Endothelial cell of umbilical vein (primary cell): Measurements from ENCODE around the gene CPNE8. TPM values are rescaled to one million over a fixed set of nuclear protein-coding genes. Genes with fewer than 3 reads are reported as not detected.

ENCODE experiments used
- BruUV-seq: library from RNA; stranded (reverse); fragments of 400-500 nt; replicated peaks from 2 replicates; lab custom pipeline; 2021; lab: Mats Ljungman, UMichigan
- CTCF ChIA-PET: fragments of 300-600, 350-600 bp; sonication (Branson Sonifier 250); formaldehyde crosslinking; loops from one replicate; lab custom pipeline; 2021; ENCODE audit warnings: antibody characterized with exemption, inconsistent platforms; lab: Charles Lee
- POLR2A ChIA-PET: fragments of 300-600, 350-600 bp; sonication (Branson Sonifier 250); formaldehyde crosslinking; loops from one replicate; lab custom pipeline; 2021; ENCODE audit warnings: antibody characterized with exemption, inconsistent platforms; lab: Charles Lee
- DNase-seq: peaks from one replicate; pipeline ENCODE4 v3.0.0-alpha.2; 2011; ENCODE audit warnings: low read depth, low spot score
- FAIRE-seq: peaks from 2 replicates; lab custom pipeline; 2011; peaks lifted over from hg19 to GRCh38; lab: Jason Lieb, UNC
- H2AFZ ChIP-seq: 2 replicates; pipeline ENCODE4 v1.6.0; 2012; ENCODE audit warnings: low read depth, low read length, control low read depth, inconsistent platforms
- H3K27ac ChIP-seq: 2 replicates; pipeline ENCODE4 v1.5.1; 2011; ENCODE audit warnings: low read depth, mild to moderate bottlenecking, control low read depth, low read length, moderate library complexity; ENCODE audit not compliant: insufficient read depth
- H3K27me3 ChIP-seq, 2 experiments: 2 replicates each; pipeline versions ENCODE4 v1.6.0 to v1.6.1; 2011; ENCODE audit warnings: low read length in 2 of 2, mixed read lengths in 1 of 2; ENCODE audit not compliant: control insufficient read depth in 2 of 2, insufficient read depth in 2 of 2
- H3K36me3 ChIP-seq, 2 experiments: 2 replicates in 1 of 2; 3 replicates in 1 of 2; pipeline ENCODE4 v1.5.1; 2011; ENCODE audit warnings: low read length in 2 of 2, mild to moderate bottlenecking in 1 of 2, moderate library complexity in 1 of 2; ENCODE audit not compliant: control insufficient read depth in 2 of 2, insufficient read depth in 2 of 2; ENCODE audit errors: extremely low read depth in 1 of 2
- H3K4me1 ChIP-seq: 3 replicates; pipeline ENCODE4 v1.5.1; 2011; ENCODE audit warnings: mild to moderate bottlenecking, low read length; ENCODE audit not compliant: control insufficient read depth, insufficient read depth; ENCODE audit errors: extremely low read depth
- H3K4me2 ChIP-seq: 2 replicates; pipeline ENCODE4 v1.6.1; 2011; ENCODE audit warnings: low read length, control low read depth, mixed read lengths; ENCODE audit not compliant: insufficient read depth
- H3K4me3 ChIP-seq, 3 experiments: fragments of 200-600 bp in 1 of 3; sonication (generic), shearing (Covaris generic) in 1 of 3; replicated peaks in 1 of 3; 2 replicates each; pipeline ENCODE4 v1.5.1; 2011 to 2016; ENCODE audit warnings: control low read depth in 3 of 3, low read length in 3 of 3, mild to moderate bottlenecking in 2 of 3, inconsistent platforms in 1 of 3, low read depth in 1 of 3, moderate library complexity in 1 of 3; ENCODE audit not compliant: insufficient read depth in 1 of 3
- H3K79me2 ChIP-seq: 2 replicates; pipeline ENCODE4 v1.6.0; 2012; ENCODE audit warnings: low read length, inconsistent platforms; ENCODE audit not compliant: control insufficient read depth, insufficient read depth
- H3K9ac ChIP-seq: replicated peaks from 2 replicates; pipeline ENCODE3; 2011; ENCODE audit warnings: low read length, control low read depth; ENCODE audit not compliant: insufficient read depth; ENCODE audit errors: extremely low read depth
- H3K9me1 ChIP-seq: replicated peaks from 3 replicates; pipeline ENCODE4 v1.6.0; 2011; ENCODE audit warnings: mild to moderate bottlenecking, low read length; ENCODE audit not compliant: control insufficient read depth, insufficient read depth; ENCODE audit errors: extremely low read depth
- H3K9me3 ChIP-seq: replicated peaks from 2 replicates; pipeline ENCODE4 v1.5.1; 2012; ENCODE audit warnings: low read length, inconsistent platforms; ENCODE audit not compliant: control insufficient read depth, insufficient read depth
- H4K20me1 ChIP-seq: replicated peaks from 2 replicates; pipeline ENCODE3; 2011; ENCODE audit warnings: mild to moderate bottlenecking, low read length; ENCODE audit not compliant: control insufficient read depth, insufficient read depth; ENCODE audit errors: extremely low read depth
- EZH2 ChIP-seq: IDR thresholded peaks from 2 replicates; pipeline ENCODE4 v1.6.1; 2012; ENCODE audit warnings: borderline replicate concordance, low read depth, mild to moderate bottlenecking, moderate library complexity, low read length, inconsistent platforms; ENCODE audit not compliant: severe bottlenecking
- FOS ChIP-seq: IDR thresholded peaks from 2 replicates; pipeline ENCODE4 v1.6.1; 2011; ENCODE audit warnings: mild to moderate bottlenecking, low read length, moderate library complexity, borderline replicate concordance; ENCODE audit not compliant: insufficient read depth
- GATA2 ChIP-seq: IDR thresholded peaks from 2 replicates; pipeline ENCODE4 v1.7.0; 2011; ENCODE audit warnings: low read depth, mild to moderate bottlenecking, moderate library complexity, mixed read lengths, low read length; ENCODE audit not compliant: insufficient read length, insufficient read depth
- JUN ChIP-seq: IDR thresholded peaks from 2 replicates; pipeline ENCODE4 v1.6.1; 2011; ENCODE audit warnings: borderline replicate concordance, low read depth; ENCODE audit not compliant: insufficient read length, insufficient read depth
- MYC ChIP-seq: IDR thresholded peaks from one replicate; pipeline ENCODE4 v1.6.1; 2011; ENCODE audit warnings: mild to moderate bottlenecking, low read depth, low read length
- POLR2A ChIP-seq: IDR thresholded peaks from 2 replicates; pipeline ENCODE4 v1.6.1; 2012; ENCODE audit warnings: low read depth, mild to moderate bottlenecking, control low read depth, low read length
- POLR2AphosphoS5 ChIP-seq: IDR thresholded peaks from 2 replicates; pipeline ENCODE4 v1.6.1; 2012; ENCODE audit warnings: low read depth, mild to moderate bottlenecking, control low read depth, low read length, moderate library complexity; ENCODE audit not compliant: insufficient read depth
- dilution Hi-C: fragments of 300-500 bp; cut with MboI; formaldehyde crosslinking; loops from one replicate; pipeline ENCODE4 v1.15.0; 2019; ENCODE audit warnings: low sequenced_read_pairs; ENCODE audit not compliant: extremely low pct_ligation_motif_present
- intact Hi-C: fragments of 100-400 bp; cut with micrococcal nuclease; formaldehyde crosslinking; loops from one replicate; pipeline ENCODE4 v1.10.0; 2022
- polyA plus RNA-seq, 4 experiments: library from polyadenylated mRNA; depleted of rRNA in 3 of 4; stranded (reverse) in 3 of 4; unstranded in 1 of 4; fragments of >200 nt; gene quantifications; 2 replicates each; pipeline versions ENCODE4 v1.2.1 to v1.2.3, GENCODE V29; 2011 to 2012; ENCODE audit warnings: missing spikeins in 1 of 4
- total RNA-seq: library from RNA; stranded (reverse); gene quantifications from 2 replicates; pipeline ENCODE4 v1.2.3, GENCODE V29; 2021
- TF ChIP-seq, protein P1 (sequence below), 2 donors: IDR thresholded peaks; 1 replicate in 1 of 2; 2 replicates in 1 of 2; pipeline ENCODE4 v1.5.1; 2011; ENCODE audit warnings: low read length in 2 of 2, mild to moderate bottlenecking in 2 of 2, moderate library complexity in 2 of 2, control low read depth in 1 of 2, inconsistent platforms in 1 of 2, low read depth in 1 of 2; ENCODE audit not compliant: insufficient read depth in 1 of 2; ENCODE audit errors: extremely low read depth in 1 of 2
- TF ChIP-seq, protein P2 (sequence below): IDR thresholded peaks from 2 replicates; pipeline ENCODE4 v1.6.1; 2011; ENCODE audit not compliant: insufficient read depth, insufficient read length

The CPNE8 gene
- total and polyA plus RNA-seq, 2 donors (not counting 3 experiments of a cell fraction or from before 2014, with no cell fraction given), result 4.4 to 13.7 TPM

DNA sequence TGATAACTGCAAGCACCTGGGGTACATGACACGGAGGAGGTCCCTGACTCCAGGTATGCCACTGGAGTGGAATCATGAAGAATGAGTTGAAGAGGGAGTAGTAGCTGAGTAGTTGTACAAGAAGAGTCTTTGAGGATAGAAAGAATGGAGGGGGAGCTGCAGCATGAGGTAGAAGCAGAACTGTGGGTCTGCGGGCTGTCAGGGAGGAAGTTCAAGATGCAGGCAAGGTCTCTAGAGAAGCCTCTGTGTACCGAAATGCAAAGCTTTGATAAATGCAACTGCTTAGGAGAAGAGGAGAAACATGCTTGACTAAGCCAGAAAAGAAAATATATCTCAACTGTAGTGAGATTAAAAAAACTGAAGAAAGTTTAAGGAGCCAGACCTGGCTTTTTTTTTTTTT lies 91.5 kb downstream of the CPNE8 start:
- no peak for FAIRE-seq
- dilution Hi-C loops (no loop called here), intact Hi-C loops (no loop called here)
- Histone ChIP-seq H3K9ac (no peak overlapping the region), H2AFZ (no peak overlapping the region), H3K4me2 (no peak overlapping the region), H3K27me3 (no peaks in the 10 kb centered on the region), H3K79me2 (no peaks in the 10 kb centered on the region), H3K27ac (no peak overlapping the region), H3K9me1 (no peaks in the 10 kb centered on the region), H3K4me1 (no peaks in the 10 kb centered on the region), H3K9me3 (no peaks in the 10 kb centered on the region), H4K20me1 (no peaks in the 10 kb centered on the region), H3K36me3 (no peaks in the 10 kb centered on the region), H3K4me3 (no peak overlapping the region)
- CTCF ChIA-PET, result interaction anchor here (1.0 to 1.1 kb wide), 2 partner anchors 12 to 108 kb away, joined by 3 read pairs; no protein-coding TSS in a partner anchor
- no peak for DNase-seq
- POLR2A ChIA-PET, result no interaction called here
- BruUV-seq, result no TSS peak
- TF ChIP-seq JUN (no peak), MYC (no peak), GATA2 (no peak), FOS (no peak), POLR2AphosphoS5 (no peak), EZH2 (no peak), POLR2A (no peak)
- TF ChIP-seq, protein P1, sequence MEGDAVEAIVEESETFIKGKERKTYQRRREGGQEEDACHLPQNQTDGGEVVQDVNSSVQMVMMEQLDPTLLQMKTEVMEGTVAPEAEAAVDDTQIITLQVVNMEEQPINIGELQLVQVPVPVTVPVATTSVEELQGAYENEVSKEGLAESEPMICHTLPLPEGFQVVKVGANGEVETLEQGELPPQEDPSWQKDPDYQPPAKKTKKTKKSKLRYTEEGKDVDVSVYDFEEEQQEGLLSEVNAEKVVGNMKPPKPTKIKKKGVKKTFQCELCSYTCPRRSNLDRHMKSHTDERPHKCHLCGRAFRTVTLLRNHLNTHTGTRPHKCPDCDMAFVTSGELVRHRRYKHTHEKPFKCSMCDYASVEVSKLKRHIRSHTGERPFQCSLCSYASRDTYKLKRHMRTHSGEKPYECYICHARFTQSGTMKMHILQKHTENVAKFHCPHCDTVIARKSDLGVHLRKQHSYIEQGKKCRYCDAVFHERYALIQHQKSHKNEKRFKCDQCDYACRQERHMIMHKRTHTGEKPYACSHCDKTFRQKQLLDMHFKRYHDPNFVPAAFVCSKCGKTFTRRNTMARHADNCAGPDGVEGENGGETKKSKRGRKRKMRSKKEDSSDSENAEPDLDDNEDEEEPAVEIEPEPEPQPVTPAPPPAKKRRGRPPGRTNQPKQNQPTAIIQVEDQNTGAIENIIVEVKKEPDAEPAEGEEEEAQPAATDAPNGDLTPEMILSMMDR (IDR thresholded peaks at IDR 0.05; ENCODE audit: extremely low read depth in 1 of 2, insufficient read depth in 1 of 2, low read depth in 1 of 2, low read length in 2 of 2), result no peak
- TF ChIP-seq, protein P2, sequence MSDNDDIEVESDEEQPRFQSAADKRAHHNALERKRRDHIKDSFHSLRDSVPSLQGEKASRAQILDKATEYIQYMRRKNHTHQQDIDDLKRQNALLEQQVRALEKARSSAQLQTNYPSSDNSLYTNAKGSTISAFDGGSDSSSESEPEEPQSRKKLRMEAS, result no peak
